HEK293 (cell line): Measurements from ENCODE around the gene PARP11.

Source experiments
- CTCF ChIA-PET: fragments of 350-600 bp; formaldehyde crosslinking; extraction: SDS; loops from one replicate; lab custom pipeline; 2021; ENCODE audit warnings: antibody characterized with exemption; lab: Yijun Ruan, JAX
- POLR2A ChIA-PET: fragments of 300-600 bp; formaldehyde crosslinking; extraction: SDS; loops from one replicate; lab custom pipeline; 2020; ENCODE audit warnings: antibody characterized with exemption, inconsistent platforms; lab: Yijun Ruan, JAX
- H3K27ac ChIP-seq: fragments of 200-500 bp; sonication (Bioruptor generic); 2 replicates; pipeline ENCODE4 v1.5.1; 2014; ENCODE audit warnings: low read depth, low read length, control low read depth, inconsistent platforms; ENCODE audit errors: extremely low read depth
- H3K36me3 ChIP-seq, 2 experiments: fragments of 200-500 bp in 1 of 2; sonication (Bioruptor generic) in 1 of 2; 1 replicate in 1 of 2; 2 replicates in 1 of 2; pipeline ENCODE4 v1.5.1; 2014 to 2017; ENCODE audit warnings: inconsistent platforms in 2 of 2, low read length in 2 of 2; ENCODE audit not compliant: control insufficient read depth in 2 of 2, insufficient read depth in 1 of 2
- H3K4me1 ChIP-seq: fragments of 200-500 bp; sonication (Bioruptor generic); 2 replicates; pipeline ENCODE4 v1.5.1; 2014; ENCODE audit warnings: mild to moderate bottlenecking, low read length, inconsistent platforms; ENCODE audit not compliant: control insufficient read depth, insufficient read depth
- H3K4me3 ChIP-seq: 2 replicates; pipeline ENCODE4 v1.5.1; 2011; ENCODE audit warnings: low read depth, mild to moderate bottlenecking, control low read depth, low read length, moderate library complexity
- H3K9me3 ChIP-seq: fragments of 200-500 bp; sonication (Bioruptor generic); 2 replicates; pipeline ENCODE4 v1.5.1; 2014; ENCODE audit warnings: low read depth, low read length, inconsistent platforms; ENCODE audit not compliant: control insufficient read depth, insufficient read depth
- GLIS1 ChIP-seq: fragments of 450-650 bp; formaldehyde crosslinking; IDR thresholded peaks from 2 replicates; pipeline ENCODE4 v1.5.1; 2016; ENCODE audit warnings: missing biosample characterization, missing genetic modification characterization
- PRDM10 ChIP-seq: fragments of 450-650 bp; formaldehyde crosslinking; IDR thresholded peaks from 2 replicates; pipeline ENCODE4 v1.5.1; 2016; ENCODE audit warnings: missing biosample characterization, missing genetic modification characterization
- ZBTB11 ChIP-seq: fragments of 450-650 bp; formaldehyde crosslinking; conservative IDR thresholded peaks from 2 replicates; pipeline ENCODE4 v1.5.1; 2016; ENCODE audit warnings: low read depth, missing biosample characterization, missing genetic modification characterization
- ZBTB26 ChIP-seq: fragments of 450-650 bp; formaldehyde crosslinking; optimal IDR thresholded peaks from 2 replicates; pipeline ENCODE3; 2016; ENCODE audit warnings: missing biosample characterization, mild to moderate bottlenecking, missing genetic modification characterization
- ZBTB7A ChIP-seq: fragments of 450-650 bp; formaldehyde crosslinking; IDR thresholded peaks from 2 replicates; pipeline ENCODE4 v1.5.1; 2016; ENCODE audit warnings: low read depth, missing biosample characterization, missing genetic modification characterization
- ZIC2 ChIP-seq: fragments of 450-650 bp; formaldehyde crosslinking; IDR thresholded peaks from 2 replicates; pipeline ENCODE4 v1.5.1; 2016; ENCODE audit warnings: missing biosample characterization, missing genetic modification characterization
- ZNF19 ChIP-seq: fragments of 450-650 bp; formaldehyde crosslinking; IDR thresholded peaks from 2 replicates; pipeline ENCODE4; 2016; ENCODE audit warnings: missing biosample characterization, missing genetic modification characterization, low read depth
- ZNF292 ChIP-seq: fragments of 450-650 bp; formaldehyde crosslinking; IDR thresholded peaks from 2 replicates; pipeline ENCODE4 v1.5.1; 2016; ENCODE audit warnings: low read depth, missing biosample characterization, missing genetic modification characterization, borderline replicate concordance
- ZNF513 ChIP-seq: fragments of 450-650 bp; IDR thresholded peaks from 2 replicates; pipeline ENCODE4 v1.5.1; 2018; ENCODE audit warnings: missing biosample characterization, missing genetic modification characterization
- ZNF560 ChIP-seq: fragments of 450-650 bp; formaldehyde crosslinking; IDR thresholded peaks from 2 replicates; pipeline ENCODE4 v1.5.1; 2017; ENCODE audit warnings: missing biosample characterization, missing genetic modification characterization, borderline replicate concordance
- ZNF692 ChIP-seq: fragments of 450-650 bp; formaldehyde crosslinking; IDR thresholded peaks from 2 replicates; pipeline ENCODE4 v1.5.1; 2016; ENCODE audit warnings: missing biosample characterization, missing genetic modification characterization
- ZNF837 ChIP-seq: fragments of 450-650 bp; formaldehyde crosslinking; IDR thresholded peaks from 2 replicates; pipeline ENCODE4 v1.5.1; 2016; ENCODE audit warnings: missing biosample characterization, missing genetic modification characterization

PARP11 gene

GRCh38 chr12:3872800-3873636 is at the start of gene PARP11 (continued):
- TF ChIP-seq ZBTB11 (tag by site-specific recombination) (peak; percentile 93), ZBTB26 (peak; percentile 36), ZNF692 (peak; percentile 24; the same call in 1 of the 2 replicates), ZNF19 (no peak), PRDM10 (tag by site-specific recombination) (peak; percentile 62)

- Histone ChIP-seq H3K4me3 (no peak overlapping the region), H3K27ac (no peak overlapping the region), H3K9me3 (no peaks in the 10 kb centered on the region), H3K4me1 (peaks cover 5% of the 10 kb centered on the region; the same call in 1 of the 2 replicates), H3K36me3 (no peaks in the 10 kb centered on the region)
- no peak for TF ChIP-seq ZIC2 (tag by site-specific recombination)
- no peak for TF ChIP-seq ZNF560 (tag by site-specific recombination)
- TF ChIP-seq ZBTB7A (tag by site-specific recombination) = no peak
- TF ChIP-seq ZNF513 = peak; percentile 95
- TF ChIP-seq ZNF837 = no peak
- POLR2A ChIA-PET = no interaction called here
- CTCF ChIA-PET = no interaction called here
These were observed 48.8 kb upstream of the PARP11 start for GRCh38 chr12:3922033-3922432.

GRCh38 chr12:3921526-3921925 is 48.3 kb upstream of the PARP11 start:
- TF ChIP-seq ZNF292 (tag by site-specific recombination) = no peak
- 0 out of 2 replicates have a peak, but pooled peaks have one; percentile 12 for TF ChIP-seq GLIS1 (tag by site-specific recombination)
- Histone ChIP-seq H3K36me3 (no peaks in the 10 kb centered on the region), H3K4me3 (no peak overlapping the region), H3K4me1 (peaks cover 5% of the 10 kb centered on the region; the same call in 1 of the 2 replicates), H3K9me3 (no peaks in the 10 kb centered on the region), H3K27ac (no peak overlapping the region)
- ChIA-PET CTCF (no interaction called here), POLR2A (no interaction called here)
